ENCODE data around the gene DFFB.

The DFFB gene

GRCh38 chr1:3905953-3906671 is 48.8 kb downstream of the DFFB start:
- peaks cover 18 to 29% of the 10 kb centered on the region in 2 donors for H3K4me1 ChIP-seq (ENCODE audit: control insufficient read depth in 1 of 2, insufficient read depth in 2 of 2, low read length in 2 of 2)
- no peak overlapping the region for H3K27ac ChIP-seq (ENCODE audit: low read depth, low read length)
- peaks cover 5 to 9% of the 10 kb centered on the region in 2 donors for H3K27me3 ChIP-seq (ENCODE audit: control insufficient read depth in 1 of 2, insufficient read depth in 2 of 2, low read length in 2 of 2)
- no peaks in the 10 kb centered on the region for H3K9me3 ChIP-seq (ENCODE audit: control insufficient read depth in 1 of 2, low read length in 2 of 2)
- H3K36me3 ChIP-seq (ENCODE audit: control insufficient read depth in 1 of 2, insufficient read depth in 2 of 2, low read length in 2 of 2) = no peaks in the 10 kb centered on the region
- no peak overlapping the region for H3K4me3 ChIP-seq (ENCODE audit: low read depth in 1 of 2, low read length in 2 of 2)
- H3K9ac ChIP-seq (ENCODE audit: low read depth in 1 of 2, low read length in 2 of 2) = no peak overlapping the region

- Histone ChIP-seq H3K36me3 (ENCODE audit: control insufficient read depth in 1 of 2, insufficient read depth in 2 of 2, low read length in 2 of 2) (no peaks in the 10 kb centered on the region), H3K4me3 (ENCODE audit: low read depth in 1 of 2, low read length in 2 of 2) (no peak overlapping the region), H3K27me3 (ENCODE audit: control insufficient read depth in 1 of 2, insufficient read depth in 2 of 2, low read length in 2 of 2) (peaks cover 5 to 9% of the 10 kb centered on the region in 2 donors), H3K4me1 (ENCODE audit: control insufficient read depth in 1 of 2, insufficient read depth in 2 of 2, low read length in 2 of 2) (peaks cover 18 to 29% of the 10 kb centered on the region in 2 donors), H3K9ac (ENCODE audit: low read depth in 1 of 2, low read length in 2 of 2) (no peak overlapping the region), H3K9me3 (ENCODE audit: control insufficient read depth in 1 of 2, low read length in 2 of 2) (no peaks in the 10 kb centered on the region), H3K27ac (ENCODE audit: low read depth, low read length) (no peak overlapping the region)
Observed at GRCh38 chr1:3906672-3907020, 49.4 kb downstream of the DFFB start.

DNA sequence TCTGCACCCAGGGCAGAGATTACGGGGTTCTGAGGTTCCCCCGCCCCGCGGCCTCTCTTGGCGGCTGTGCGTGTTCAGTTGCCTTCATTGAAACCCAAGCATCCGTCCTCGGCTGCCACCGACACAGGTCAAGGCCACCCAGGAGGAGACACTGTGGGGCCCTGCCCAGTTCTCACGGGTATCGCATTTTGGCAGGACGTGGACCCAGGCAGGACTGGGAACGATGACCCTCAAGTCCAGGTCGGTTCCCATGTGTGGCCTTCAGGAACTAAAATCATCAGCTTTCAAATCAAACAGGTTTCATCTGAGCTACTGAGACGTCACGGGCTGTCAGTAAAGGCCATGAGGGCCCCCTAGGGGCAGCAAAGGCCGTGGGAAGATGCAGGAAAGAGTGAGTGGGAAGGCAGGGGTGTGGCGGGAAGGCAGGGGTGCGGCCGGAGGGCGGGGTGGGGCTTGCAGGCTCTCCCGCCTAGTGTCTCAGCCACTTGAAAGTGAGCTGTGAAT is 49.8 kb downstream of the DFFB start:
- Histone ChIP-seq H3K4me1 (ENCODE audit: control insufficient read depth in 1 of 2, insufficient read depth in 2 of 2, low read length in 2 of 2) (peaks cover 18 to 25% of the 10 kb centered on the region in 2 donors), H3K27ac (ENCODE audit: low read depth, low read length) (no peak overlapping the region), H3K27me3 (ENCODE audit: control insufficient read depth in 1 of 2, insufficient read depth in 2 of 2, low read length in 2 of 2) (peaks cover 5 to 9% of the 10 kb centered on the region in 2 donors), H3K4me3 (ENCODE audit: low read depth in 1 of 2, low read length in 2 of 2) (no peak overlapping the region), H3K36me3 (ENCODE audit: control insufficient read depth in 1 of 2, insufficient read depth in 2 of 2, low read length in 2 of 2) (no peaks in the 10 kb centered on the region), H3K9me3 (ENCODE audit: control insufficient read depth in 1 of 2, low read length in 2 of 2) (no peaks in the 10 kb centered on the region), H3K9ac (ENCODE audit: low read depth in 1 of 2, low read length in 2 of 2) (no peak overlapping the region)

- no peak overlapping the region for H3K9ac ChIP-seq (ENCODE audit: low read depth in 1 of 2, low read length in 2 of 2)
- no peaks in the 10 kb centered on the region for H3K36me3 ChIP-seq (ENCODE audit: control insufficient read depth in 1 of 2, insufficient read depth in 2 of 2, low read length in 2 of 2)
- H3K9me3 ChIP-seq (ENCODE audit: control insufficient read depth in 1 of 2, low read length in 2 of 2) = no peaks in the 10 kb centered on the region
- H3K4me1 ChIP-seq (ENCODE audit: control insufficient read depth in 1 of 2, insufficient read depth in 2 of 2, low read length in 2 of 2) = peaks cover 14 to 19% of the 10 kb centered on the region in 2 donors
- H3K4me3 ChIP-seq (ENCODE audit: low read depth in 1 of 2, low read length in 2 of 2) = no peak overlapping the region
- H3K27ac ChIP-seq (ENCODE audit: low read depth, low read length) = no peak overlapping the region
- H3K27me3 ChIP-seq (ENCODE audit: control insufficient read depth in 1 of 2, insufficient read depth in 2 of 2, low read length in 2 of 2) = peaks cover 5 to 9% of the 10 kb centered on the region in 2 donors
Observed at GRCh38 chr1:3907621-3908165, 50.4 kb downstream of the DFFB start.

DNA sequence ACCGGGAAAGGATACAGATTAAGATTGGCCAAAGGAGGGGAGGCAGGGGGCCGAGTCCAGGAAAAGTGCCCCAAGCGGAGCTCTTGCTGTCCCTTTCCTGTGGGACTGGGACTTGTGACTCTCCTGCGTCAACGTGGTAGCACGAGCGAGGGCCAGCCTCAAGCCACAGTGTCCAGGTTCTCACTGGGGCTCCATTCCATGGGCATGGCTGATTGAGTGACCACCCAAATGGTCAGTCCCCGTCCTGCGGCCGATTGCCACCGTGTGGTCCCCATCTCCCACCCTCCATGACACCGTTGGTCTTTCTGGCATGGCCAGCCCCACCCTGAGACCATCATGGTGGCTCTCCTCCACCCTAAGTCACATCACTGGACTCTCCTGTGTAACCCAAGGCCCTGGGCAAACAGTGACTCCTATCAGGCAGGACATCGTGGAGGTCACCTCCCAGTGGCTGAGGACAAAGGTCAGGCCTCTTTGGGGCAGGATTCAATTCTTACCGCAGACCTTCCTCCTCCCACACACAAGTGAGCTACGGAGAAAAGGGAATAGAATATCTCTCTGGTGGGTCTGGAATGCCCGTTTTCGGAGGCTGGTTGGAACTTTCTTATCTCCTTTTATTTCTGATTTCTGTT is 51.7 kb downstream of the DFFB start:
- Histone ChIP-seq H3K36me3 (ENCODE audit: control insufficient read depth in 1 of 2, insufficient read depth in 2 of 2, low read length in 2 of 2) (no peaks in the 10 kb centered on the region), H3K27ac (ENCODE audit: low read depth, low read length) (no peak overlapping the region), H3K4me1 (ENCODE audit: control insufficient read depth in 1 of 2, insufficient read depth in 2 of 2, low read length in 2 of 2) (peaks cover 1 to 7% of the 10 kb centered on the region in 2 donors), H3K9ac (ENCODE audit: low read depth in 1 of 2, low read length in 2 of 2) (no peak overlapping the region), H3K9me3 (ENCODE audit: control insufficient read depth in 1 of 2, low read length in 2 of 2) (no peaks in the 10 kb centered on the region), H3K4me3 (ENCODE audit: low read depth in 1 of 2, low read length in 2 of 2) (no peak overlapping the region), H3K27me3 (ENCODE audit: control insufficient read depth in 1 of 2, insufficient read depth in 2 of 2, low read length in 2 of 2) (peaks cover 5 to 9% of the 10 kb centered on the region in 2 donors)

DNA sequence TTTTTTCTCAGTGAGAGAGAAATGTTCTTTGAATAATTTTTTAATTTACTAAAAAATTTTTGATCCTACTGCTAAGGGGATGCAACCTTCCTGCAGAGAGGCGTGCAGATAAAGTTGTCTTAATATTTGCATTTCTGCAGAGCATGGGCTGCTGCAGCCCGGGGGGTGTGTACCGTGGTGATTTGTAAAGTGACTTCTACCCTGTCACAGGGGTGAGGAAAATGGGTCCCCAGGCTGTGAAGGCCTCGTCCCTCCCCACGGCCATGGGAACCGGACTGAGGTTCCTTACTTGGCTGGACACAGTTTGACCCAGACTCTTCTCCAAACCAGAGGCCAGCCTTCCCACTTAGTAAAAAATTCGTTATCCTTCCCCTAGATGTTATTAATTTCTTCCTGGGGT is 52.3 kb downstream of the DFFB start:
- Histone ChIP-seq H3K4me3 (ENCODE audit: low read depth in 1 of 2, low read length in 2 of 2) (no peak overlapping the region), H3K9me3 (ENCODE audit: control insufficient read depth in 1 of 2, low read length in 2 of 2) (no peaks in the 10 kb centered on the region), H3K9ac (ENCODE audit: low read depth in 1 of 2, low read length in 2 of 2) (no peak overlapping the region), H3K27ac (ENCODE audit: low read depth, low read length) (no peak overlapping the region), H3K36me3 (ENCODE audit: control insufficient read depth in 1 of 2, insufficient read depth in 2 of 2, low read length in 2 of 2) (no peaks in the 10 kb centered on the region), H3K4me1 (ENCODE audit: control insufficient read depth in 1 of 2, insufficient read depth in 2 of 2, low read length in 2 of 2) (peaks cover 0 to 5% of the 10 kb centered on the region in 2 donors), H3K27me3 (ENCODE audit: control insufficient read depth in 1 of 2, insufficient read depth in 2 of 2, low read length in 2 of 2) (peaks cover 5 to 9% of the 10 kb centered on the region in 2 donors)

DNA sequence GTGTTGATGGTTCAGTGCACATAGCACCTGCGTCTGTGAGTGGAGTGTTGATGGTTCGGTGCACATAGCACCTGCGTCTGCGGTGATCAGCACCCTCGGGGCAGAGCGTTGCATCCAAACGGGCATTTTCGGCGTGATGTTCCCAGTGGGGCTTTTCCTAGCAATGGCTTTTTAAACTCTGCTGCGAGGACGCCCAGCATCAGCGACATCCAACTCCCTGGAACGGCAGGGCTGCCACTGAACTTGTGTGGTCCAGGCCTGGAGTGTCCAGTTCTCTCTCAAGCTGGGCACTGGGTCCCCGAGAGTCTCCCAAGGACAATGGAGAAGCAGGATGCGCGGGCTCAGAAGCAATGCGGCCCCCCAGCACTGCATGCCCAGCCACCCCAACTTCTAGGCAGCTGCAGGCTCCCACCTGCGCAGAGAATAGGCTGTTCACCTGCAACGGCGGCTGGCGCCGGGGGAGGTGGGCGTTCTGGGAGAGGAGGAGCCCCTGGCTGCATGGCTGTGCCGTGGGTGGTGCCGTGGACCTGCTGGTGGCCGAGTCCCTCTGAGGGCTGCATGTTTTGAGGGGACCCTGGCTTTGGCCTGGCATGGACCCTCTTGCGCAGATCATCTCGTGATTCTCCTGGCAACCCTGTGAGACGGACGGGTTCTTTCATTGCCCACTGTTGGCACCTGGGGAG is 52.9 kb downstream of the DFFB start:
- Histone ChIP-seq H3K9ac (ENCODE audit: low read depth in 1 of 2, low read length in 2 of 2) (no peak overlapping the region), H3K4me3 (ENCODE audit: low read depth in 1 of 2, low read length in 2 of 2) (no peak overlapping the region), H3K27ac (ENCODE audit: low read depth, low read length) (no peak overlapping the region), H3K9me3 (ENCODE audit: control insufficient read depth in 1 of 2, low read length in 2 of 2) (no peaks in the 10 kb centered on the region), H3K4me1 (ENCODE audit: control insufficient read depth in 1 of 2, insufficient read depth in 2 of 2, low read length in 2 of 2) (peaks cover 0 to 5% of the 10 kb centered on the region in 2 donors), H3K27me3 (ENCODE audit: control insufficient read depth in 1 of 2, insufficient read depth in 2 of 2, low read length in 2 of 2) (peaks cover 5 to 9% of the 10 kb centered on the region in 2 donors), H3K36me3 (ENCODE audit: control insufficient read depth in 1 of 2, insufficient read depth in 2 of 2, low read length in 2 of 2) (no peaks in the 10 kb centered on the region)

DNA sequence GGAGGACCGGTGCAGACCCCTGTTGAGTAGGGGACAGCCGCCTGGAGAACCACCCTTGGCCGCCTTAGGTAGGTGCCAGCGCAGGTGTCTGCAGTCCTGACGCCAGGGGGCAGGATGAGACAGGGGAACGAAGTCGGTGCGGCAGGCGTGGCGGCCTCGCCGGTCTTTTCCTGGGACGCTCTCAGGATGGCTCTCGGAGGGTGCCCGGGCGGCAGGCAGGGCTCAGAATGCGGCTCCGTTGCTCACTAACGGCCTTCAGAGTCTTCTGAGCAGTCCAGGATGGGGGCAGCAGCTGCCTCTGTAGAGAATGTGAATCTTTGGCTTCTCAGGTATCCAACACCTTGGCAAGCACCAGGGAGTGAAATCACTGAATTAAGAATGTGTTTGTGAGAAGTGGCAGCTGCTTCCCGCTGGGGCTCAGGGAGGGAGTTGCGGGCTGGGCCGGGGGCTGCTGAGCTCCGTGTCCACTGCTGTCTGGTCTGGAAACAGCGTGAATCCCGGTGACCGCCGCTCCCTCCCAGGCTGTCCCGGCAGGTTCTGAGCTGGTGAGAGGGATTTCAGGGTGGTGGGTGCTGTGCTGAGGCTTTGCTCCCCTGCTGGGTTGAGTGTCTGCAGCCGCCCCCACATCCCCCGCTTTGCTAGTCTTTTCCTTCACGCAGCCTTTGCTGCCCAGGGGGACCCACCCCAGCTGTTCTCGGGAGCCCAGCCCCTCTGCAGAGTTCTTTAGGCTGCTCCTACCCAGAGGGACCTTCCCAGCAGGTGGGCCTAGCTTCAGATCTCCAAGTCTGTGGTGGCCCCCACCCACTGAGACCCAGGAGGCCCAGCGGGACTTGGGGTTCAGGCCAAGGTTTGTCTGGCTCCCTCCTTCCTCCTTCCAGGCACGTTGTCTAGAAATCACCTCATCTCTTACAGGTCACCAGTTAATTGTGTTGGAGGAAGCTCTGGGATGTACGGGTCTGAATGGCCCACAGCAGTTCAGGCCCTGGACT is 53.9 kb downstream of the DFFB start:
- H3K4me3 ChIP-seq (ENCODE audit: low read depth in 1 of 2, low read length in 2 of 2) = peak overlapping the region in 1 of 2 donors; percentile 36
- no peaks in the 10 kb centered on the region for H3K36me3 ChIP-seq (ENCODE audit: control insufficient read depth in 1 of 2, insufficient read depth in 2 of 2, low read length in 2 of 2)
- no peaks in the 10 kb centered on the region for H3K9me3 ChIP-seq (ENCODE audit: control insufficient read depth in 1 of 2, low read length in 2 of 2)
- no peak overlapping the region for H3K27ac ChIP-seq (ENCODE audit: low read depth, low read length)
- H3K27me3 ChIP-seq (ENCODE audit: control insufficient read depth in 1 of 2, insufficient read depth in 2 of 2, low read length in 2 of 2) = peaks cover 5 to 9% of the 10 kb centered on the region in 2 donors
- H3K4me1 ChIP-seq (ENCODE audit: control insufficient read depth in 1 of 2, insufficient read depth in 2 of 2, low read length in 2 of 2) = peaks cover 0 to 5% of the 10 kb centered on the region in 2 donors
- peak overlapping the region in 1 of 2 donors; percentile 32 for H3K9ac ChIP-seq (ENCODE audit: low read depth in 1 of 2, low read length in 2 of 2)

- Histone ChIP-seq H3K27ac (ENCODE audit: low read depth, low read length) (no peak overlapping the region), H3K36me3 (ENCODE audit: control insufficient read depth in 1 of 2, insufficient read depth in 2 of 2, low read length in 2 of 2) (no peaks in the 10 kb centered on the region), H3K4me3 (ENCODE audit: low read depth in 1 of 2, low read length in 2 of 2) (no peak overlapping the region), H3K27me3 (ENCODE audit: control insufficient read depth in 1 of 2, insufficient read depth in 2 of 2, low read length in 2 of 2) (peaks cover 5 to 9% of the 10 kb centered on the region in 2 donors), H3K9me3 (ENCODE audit: control insufficient read depth in 1 of 2, low read length in 2 of 2) (no peaks in the 10 kb centered on the region), H3K9ac (ENCODE audit: low read depth in 1 of 2, low read length in 2 of 2) (no peak overlapping the region), H3K4me1 (ENCODE audit: control insufficient read depth in 1 of 2, insufficient read depth in 2 of 2, low read length in 2 of 2) (peaks cover 0 to 5% of the 10 kb centered on the region in 2 donors)
Observed at GRCh38 chr1:3911981-3912808, 54.9 kb downstream of the DFFB start.

Measured in duodenal mucosa (tissue), 2 donors.